HG03108 (cell line): ENCODE measurements around the gene HLA-A.
A peak's percentile ranks its signal among the peaks of the same experiment; 100 is the strongest.
"Not testable (repeated sequence)": the region's sequence is repeated elsewhere in the genome, so short reads cannot be mapped to it uniquely, and the experiment has no call there.

Experiments
- ATAC-seq: cut with Tn5 transposase; IDR thresholded peaks from one replicate; pipeline ENCODE4 v1.9.1; 2021; ENCODE audit warnings: moderate library complexity; ENCODE audit not compliant: unreplicated experiment

Gene HLA-A

DNA sequence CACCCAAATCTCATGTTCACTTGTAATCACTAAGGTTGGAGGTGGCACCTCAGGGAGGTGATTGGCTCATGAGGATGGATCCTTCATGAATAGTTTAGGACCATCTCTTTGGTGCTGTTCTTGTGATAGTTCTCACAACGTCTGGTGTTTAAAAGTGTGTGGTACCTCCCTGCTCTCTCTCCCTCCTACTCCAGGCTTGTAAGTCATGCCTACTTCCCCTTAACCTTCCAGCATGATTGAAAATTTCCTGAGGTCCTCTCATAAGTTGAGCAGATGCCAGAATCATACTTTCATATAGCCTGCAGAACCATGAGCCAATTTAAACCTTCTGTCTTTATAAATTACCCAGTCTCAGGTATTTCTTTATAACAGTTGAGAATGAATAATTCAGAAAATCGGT lies 16.6 kb downstream of the HLA-A start:
- no peak for ATAC-seq

DNA sequence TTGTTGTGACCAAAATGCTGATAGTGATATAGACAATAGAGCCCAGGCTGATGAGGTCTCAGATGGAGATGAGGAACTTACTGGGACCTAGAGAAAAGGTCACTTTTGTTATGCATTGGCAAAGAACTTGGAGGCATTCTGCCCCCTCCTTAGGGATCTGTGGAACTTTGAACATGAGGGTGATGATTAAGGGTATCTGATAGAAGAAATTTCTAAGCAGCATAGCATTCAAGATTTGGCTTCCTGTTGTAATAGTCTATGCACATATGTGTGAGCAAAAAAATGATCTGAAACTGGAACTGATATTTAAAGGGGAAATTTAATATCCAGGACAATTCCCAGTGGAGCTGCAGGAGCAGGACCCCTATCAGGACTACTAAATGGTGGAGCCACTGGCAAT lies 17.1 kb downstream of the HLA-A start:
- ATAC-seq = no peak

DNA sequence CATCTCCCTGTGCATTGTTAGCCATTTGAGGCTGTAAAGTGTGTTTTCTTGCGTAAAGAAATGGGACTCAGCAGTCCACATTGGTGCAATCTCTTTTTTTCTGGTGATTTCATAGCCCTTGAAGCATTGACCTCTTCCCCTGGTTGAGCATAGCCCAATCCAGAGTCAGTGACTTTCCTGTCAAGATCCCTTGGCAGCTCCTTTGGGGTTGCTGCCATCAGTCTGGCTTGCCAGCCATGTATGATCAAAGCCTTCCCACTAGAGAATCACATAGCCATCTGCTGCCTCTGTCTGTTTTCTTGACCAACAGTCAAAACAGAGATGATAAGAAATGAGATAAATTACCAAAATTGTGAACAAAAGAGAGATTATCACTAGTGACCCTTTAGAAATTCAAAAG lies 19.6 kb downstream of the HLA-A start:
- ATAC-seq = no peak

DNA sequence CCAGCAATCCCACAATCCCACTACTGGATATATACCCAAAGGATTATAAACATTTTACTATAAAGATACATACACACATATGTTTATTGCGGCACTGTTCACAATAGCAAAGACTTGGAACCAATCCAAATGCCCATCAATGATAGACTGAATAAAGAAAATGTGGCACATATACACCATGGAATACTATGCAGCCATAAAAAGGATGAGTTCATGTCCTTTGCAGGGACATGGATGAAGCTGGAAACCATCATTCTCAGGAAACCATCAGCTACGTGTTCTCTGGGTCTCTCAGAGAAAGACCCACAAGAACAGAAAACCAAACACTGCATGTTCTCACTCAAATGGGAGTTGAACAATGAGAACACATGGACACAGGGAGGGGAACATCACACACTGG lies 21.4 kb downstream of the HLA-A start:
- not testable (repeated sequence) for ATAC-seq

DNA sequence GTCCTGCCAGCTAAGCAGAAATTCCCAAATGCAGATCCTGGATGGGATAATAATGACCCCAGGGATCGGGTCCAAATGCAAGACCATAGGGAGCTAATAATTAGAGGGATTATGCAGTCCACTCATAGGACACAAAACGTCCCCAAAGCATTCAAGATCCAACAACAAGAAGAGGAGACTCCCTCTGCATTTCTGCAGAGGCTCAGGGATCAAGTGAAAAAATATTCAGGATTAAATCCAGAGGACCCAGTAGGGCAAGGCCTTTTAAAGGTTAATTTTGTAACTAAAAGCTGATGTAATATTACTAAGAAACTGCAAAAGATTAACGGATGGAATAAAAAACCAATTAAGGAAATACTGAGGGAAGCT lies 22.2 kb downstream of the HLA-A start:
- no peak for ATAC-seq

DNA sequence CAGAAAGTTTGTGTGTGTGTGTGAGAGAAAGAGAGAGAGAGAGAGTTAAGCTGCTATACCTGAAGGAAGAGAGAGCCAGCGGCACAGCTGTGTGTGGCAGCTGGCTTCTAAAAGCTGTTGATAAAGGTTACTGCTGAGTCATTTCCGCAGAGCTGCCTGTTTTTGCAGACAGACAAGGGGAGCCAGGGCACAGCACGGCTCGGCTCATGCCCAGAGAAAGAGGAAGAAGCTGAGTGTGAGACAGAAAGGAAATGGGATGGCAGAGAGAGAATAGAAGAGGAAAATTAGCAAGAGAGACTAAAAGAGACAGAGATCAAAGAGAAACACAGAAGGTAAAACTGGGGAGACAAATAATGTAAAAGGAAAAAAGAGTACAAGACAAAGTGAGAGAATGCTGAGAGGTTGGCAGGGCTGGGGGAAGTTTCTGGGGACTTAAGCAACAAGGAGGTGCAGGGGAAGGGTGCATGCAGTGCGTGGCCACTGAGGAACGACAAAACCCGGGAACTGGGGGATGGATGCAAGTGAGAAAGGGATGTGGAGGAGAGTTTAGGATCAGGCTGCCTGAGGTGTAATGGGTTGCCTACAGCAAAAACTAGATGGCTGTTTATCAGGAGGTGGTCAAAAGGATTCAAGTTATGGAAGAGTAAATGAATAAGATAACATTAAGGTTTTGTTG lies 22.7 kb downstream of the HLA-A start:
- peak; percentile 95 for ATAC-seq

DNA sequence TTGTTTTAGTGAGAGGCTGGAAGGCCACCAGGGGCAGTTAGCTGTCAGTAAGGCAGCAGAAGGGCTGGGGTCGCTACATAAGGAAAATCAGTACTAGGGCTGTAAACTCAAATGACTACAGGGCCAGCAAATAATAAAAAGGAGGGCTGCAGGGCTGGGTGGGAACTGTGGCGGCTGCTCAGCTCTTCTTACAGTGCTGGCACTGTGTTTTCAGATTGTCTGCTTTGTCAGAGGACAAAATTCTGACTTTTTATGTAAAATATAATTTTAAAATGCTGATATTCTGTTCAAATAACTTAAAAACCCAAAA lies 23.2 kb downstream of the HLA-A start:
- no peak for ATAC-seq

DNA sequence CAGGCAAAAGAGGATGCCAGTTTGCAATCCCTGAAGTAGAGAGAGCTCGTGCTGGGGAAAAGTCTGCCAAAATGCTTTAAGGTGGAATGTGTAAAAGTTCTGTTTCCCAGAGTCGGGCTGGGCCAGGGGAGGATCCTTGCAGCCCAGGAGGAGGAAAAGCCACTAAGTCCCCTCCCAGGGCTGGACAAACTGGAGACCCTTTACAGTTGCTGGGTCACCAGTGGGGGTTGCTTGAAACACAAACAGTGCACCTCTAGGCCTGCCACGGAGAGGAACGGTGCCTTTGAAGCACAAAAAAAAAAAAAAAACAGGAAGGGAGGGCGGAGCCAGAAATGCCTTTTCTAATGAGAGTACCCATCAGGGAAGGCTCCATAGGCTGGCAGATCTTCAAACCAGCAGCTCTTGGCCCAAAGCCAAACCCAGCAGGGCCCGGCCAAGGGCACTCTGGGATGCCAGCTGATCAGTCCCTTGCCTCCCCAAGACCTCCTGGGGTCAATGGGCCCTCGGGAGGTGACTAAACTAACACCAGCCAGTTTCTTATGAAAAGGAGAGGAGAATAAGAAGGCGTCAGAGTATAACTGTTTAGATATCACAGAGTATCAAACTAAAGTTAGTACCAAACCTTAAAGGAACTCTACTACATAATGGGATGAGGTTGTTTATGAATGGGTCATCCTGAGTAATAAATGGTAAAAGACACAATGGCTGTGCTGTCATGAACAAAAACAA lies 23.7 kb downstream of the HLA-A start:
- no peak for ATAC-seq

DNA sequence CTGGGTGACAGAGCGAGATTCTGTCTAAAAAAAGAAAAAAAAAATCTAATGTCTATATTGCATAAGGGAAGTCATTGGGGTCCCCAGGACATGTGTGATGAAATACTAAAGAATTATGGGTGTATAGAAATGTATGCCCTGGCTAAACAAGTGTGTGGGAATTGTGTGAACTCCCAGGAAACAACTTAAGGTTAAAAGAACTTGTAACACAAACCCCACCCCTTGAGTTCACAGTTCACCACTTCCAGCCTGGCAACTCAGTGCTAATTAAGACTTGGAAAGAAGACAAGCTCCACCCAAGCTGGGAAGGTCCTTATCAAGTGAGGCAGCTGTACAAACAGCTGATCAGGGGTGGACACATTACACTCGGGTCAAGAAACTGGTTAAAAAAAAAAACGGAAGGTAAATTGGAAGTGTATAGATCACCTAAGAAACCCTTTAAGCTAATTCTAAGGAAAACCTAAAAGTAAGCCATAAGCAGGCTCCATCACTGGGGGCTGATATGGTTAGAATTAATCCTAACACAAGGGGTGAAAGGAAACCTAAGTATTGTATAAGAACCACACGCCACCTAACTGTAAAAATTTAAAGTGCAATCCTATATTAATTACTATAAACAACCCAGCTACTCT lies 25.2 kb downstream of the HLA-A start:
- no peak for ATAC-seq

DNA sequence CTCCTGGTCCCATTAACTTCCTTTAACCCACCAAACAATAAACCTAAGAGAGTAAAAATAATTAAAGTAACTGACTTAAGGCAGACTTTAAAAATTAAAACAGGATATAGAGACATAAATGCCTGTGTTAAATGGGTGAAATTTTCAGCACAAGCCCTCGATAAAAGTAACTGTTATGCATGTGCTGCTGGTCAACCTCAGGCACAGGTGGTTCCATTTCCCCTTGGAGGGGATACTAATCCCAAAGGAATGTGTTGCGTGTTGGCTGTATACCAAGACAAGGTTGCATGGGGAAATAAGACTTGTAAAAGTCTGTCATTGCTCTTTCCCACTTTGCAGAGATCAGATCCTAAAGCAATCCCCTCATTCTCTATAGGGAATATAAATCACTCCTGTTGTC lies 25.8 kb downstream of the HLA-A start:
- ATAC-seq = no peak

DNA sequence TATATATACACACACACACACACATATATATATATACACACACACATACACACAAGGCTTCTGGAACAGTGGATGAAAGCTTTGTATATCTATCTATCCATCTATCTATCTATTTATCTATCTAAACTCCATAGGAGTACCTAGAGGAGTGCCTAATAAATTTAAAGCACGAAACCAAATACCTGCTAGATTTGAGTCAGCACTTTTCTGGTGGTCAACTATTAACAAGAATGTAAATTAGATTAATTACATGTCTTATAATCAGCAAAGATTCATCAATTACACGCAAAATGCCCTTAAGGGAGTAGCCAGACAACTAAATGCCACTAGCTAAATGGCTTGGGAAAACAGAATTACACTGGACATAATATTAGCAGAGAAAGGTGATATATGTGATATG lies 26.6 kb downstream of the HLA-A start:
- ATAC-seq = no peak

DNA sequence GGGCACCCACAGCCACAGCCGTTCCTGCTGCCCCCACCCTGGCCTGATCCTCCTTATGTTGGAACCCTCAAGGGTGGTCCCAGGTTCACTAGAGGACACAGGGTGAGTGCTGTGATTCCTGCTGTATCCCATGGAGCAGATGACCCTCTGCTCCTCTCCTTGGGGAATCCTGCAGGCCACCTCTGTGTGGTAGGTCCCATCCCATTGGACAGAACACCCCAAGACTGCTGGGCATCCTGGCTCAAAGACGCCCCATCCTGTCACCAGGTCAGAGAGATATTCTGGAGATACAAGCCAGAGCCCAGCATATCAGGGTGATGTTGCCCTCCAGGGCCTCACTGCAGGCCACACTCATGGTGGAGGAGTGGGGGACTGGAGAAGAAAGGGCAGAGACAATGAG lies 28.4 kb downstream of the HLA-A start:
- ATAC-seq = no peak

DNA sequence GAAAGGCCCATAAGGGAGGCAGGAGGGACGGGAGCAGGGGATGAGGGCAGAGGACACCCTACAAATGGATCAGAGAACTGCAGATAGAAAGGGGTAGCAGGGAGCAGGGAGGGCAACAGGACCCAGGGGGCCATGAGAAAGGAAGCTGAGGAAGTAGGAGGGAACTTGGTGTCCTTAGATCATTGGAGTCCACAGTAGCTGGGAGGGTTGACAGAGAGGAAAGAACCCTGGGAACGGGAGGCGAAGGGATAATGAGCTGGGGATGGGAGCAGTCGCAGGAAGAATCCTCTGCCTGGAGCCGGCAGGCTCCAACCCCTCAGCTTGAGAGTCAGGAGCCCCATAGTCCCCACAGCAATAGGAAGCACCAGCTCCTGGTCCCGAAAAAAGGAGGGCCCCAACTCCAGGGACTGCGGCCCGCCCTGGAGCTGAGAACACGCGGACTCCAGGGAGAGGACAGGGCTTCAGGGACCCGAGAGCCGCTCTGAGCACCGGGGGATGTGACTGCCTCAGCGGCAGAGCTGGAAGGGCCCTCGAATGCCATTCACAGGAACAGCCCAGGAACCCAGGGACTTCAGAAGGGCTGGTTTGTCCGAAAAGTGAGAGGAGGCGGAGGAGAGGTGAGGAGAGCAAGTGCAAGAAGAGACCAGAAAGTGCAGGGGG lies 32.7 kb downstream of the HLA-A start:
- no peak for ATAC-seq

DNA sequence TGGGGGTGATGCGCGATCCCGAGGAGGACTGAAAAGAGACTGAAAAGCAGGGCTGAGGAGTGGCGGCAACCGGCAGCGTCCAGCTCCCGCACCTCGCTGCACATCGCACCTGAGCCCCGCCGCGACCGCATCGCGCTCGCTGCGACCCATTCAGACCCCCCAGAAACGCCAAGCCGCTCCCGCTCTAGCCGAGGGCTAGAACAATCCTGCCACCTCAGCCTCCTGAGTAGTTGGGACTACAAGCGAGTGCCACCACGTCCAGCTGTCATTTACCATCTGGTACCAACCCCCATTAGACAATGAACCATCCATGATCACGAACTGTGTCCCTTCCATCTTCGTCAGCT lies 33.2 kb downstream of the HLA-A start:
- ATAC-seq = no peak

DNA sequence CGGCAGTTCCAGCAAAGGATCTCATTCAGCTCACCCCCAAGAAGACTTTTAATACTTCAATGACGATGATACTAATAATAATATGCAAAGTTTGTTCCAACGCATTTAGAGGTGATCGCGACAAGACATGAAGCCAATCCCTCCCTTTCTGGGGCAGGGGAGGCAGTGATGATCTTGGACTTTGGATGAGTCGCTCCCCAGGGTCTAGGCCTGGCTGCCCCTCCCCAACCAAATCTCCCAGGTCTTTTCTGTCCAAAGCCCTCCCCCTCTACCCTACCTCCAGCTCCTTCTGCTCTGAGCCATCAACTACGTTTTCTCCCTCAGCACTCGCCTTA lies 33.9 kb downstream of the HLA-A start:
- ATAC-seq = no peak

DNA sequence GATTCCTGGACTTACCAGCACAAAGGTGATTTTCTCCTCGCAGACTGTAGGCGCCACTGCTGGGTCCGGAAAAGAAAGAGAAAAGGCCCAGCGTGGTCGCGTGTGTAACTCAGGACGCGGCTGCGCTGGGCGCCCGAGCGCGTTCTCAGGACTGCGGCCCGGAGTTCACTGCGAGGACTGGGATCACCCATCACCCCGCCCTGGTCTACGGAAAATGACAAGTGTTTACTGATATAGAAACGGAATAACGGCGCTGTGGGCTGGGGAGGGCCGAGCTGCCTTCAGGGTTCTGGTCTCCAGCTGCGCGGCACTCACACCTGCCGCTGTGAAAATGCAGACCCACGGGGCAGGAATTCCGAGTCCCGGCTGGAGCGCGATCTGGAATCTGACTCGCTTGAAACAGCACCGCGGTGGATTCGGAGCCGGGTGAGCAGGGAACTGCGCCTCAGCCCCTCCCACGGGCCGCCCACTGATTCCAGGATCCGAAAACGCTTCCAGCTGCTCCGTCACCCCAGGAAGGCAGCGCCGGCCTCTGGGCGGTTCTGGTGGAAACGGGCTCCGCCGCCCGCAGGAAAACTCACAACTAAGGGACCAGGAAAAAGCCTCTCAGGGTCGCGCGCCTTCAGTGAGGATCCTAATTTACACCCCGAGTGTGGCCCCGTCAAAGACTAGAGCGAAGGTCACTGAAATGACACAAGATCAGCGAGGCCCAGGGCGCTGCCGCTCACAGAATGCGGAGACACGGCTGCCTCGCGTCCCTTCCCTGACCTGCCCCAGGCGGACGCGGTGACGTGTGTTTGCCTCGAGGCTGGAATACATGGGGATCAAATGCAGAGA lies 34.5 kb downstream of the HLA-A start:
- ATAC-seq = peak; percentile 91

DNA sequence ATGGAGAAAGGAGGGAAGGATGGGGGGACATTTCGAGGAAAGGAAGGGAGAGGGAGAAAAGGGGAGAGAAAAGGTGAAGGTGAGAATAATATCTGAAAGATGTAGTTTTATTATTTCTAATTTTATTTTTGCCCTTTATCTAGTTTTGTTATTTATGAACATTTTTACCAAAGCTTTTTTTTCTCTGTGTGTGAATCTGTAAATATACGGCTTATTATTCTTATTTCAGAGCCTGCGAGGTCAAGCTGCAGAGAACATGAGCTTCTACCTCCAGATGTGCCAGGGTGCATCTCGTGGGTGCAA lies 35.0 kb downstream of the HLA-A start:
- no peak for ATAC-seq

DNA sequence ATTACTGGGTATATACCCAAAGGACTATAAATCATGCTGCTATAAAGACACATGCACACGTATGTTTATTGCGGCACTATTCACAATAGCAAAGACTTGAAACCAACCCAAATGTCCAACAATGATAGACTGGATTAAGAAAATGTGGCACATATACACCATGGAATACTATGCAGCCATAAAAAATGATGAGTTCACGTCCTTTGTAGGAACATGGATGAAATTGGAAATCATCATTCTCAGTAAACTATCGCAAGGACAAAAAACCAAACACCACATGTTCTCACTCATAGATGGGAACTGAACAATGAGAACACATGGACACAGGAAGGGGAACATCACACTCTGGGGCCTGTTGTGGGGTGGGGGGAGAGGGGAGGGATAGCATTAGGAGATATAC lies 37.7 kb downstream of the HLA-A start:
- not testable (repeated sequence) for ATAC-seq

DNA sequence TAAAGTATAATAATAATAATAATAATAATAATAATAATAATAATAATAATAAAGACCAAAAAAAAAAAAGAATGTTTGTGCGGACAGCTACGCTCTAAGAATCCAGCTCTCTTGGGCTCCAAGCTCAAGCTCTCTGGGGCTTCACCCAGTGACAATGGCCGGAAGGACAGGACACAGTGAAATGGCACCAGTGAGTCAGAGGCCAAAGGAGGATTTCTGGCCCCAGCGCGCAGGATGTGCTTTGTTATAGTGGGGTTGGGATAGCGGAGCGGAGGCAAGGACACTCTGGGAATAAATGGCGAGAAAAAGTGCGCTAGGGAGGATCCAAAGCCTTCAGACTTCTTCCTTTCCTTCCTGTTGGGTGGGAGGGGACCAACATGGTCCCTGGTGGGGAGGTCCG lies 38.2 kb downstream of the HLA-A start:
- no peak for ATAC-seq

DNA sequence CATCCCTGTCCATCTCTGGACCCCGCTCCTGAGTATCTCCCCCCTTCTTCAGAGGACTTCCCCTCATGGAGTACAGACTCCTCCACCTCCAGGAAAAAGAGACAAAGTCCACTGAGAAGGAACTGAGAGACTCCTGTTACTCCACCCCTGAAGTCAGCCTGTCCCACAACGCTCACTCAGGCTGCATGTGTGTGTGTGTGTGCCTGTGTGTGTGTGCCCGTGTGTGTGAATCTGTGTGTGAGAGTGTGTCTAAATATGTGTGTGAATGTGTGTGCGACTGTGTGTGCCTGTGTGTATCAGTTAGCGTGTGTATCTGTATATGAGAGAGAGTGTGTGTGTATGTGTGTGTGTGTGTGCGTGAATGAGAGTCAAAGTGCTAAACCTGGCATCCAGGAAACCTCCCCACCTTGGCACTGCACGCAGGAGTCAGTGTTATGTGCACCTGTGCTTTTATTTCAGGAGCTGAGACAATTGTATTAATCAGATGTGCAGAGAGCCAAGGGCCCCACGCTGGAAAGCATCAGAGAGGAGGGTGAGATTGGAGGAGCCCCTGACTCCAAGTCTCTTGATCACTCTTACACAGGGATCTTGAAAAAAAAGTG lies 39.0 kb downstream of the HLA-A start:
- ATAC-seq = no peak

DNA sequence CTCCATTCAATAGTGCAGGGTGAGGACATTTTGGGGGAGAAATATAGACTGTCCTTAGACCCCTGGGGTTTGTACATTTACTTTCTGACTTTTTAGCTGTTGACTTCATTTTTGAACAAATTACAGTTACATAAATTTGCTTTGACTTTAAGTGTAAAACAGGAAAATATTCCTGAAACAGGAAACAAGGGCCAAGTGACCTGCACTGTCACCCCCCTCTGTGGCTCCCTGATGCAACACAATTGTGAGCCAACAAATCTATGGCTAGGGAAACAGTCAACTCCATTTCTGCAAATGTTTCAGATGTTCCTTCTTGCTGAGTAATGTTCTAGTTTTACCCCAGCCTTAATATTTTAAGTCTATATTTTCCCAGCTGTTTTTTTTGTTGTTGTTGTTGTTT lies 39.8 kb downstream of the HLA-A start:
- ATAC-seq = no peak
